Lung (tissue), 12 donors: ENCODE measurements around the gene CENPM. TPM values are rescaled to one million over a fixed set of nuclear protein-coding genes. Genes with fewer than 3 reads are reported as not detected.

Experiments
- ATAC-seq: fragments of 200-7000 bp; cut with Tn5 transposase; one replicate; pipeline ENCODE4 v1.9.1; 2020; ENCODE audit warnings: moderate number of reproducible peaks; ENCODE audit not compliant: insufficient read depth, low FRiP score
- DNase-seq, 3 donors: peaks; one replicate each; pipeline ENCODE4 v3.0.0-alpha.2; 2013 to 2017
- H3K27ac ChIP-seq, 2 donors: one replicate each; pipeline ENCODE4 v1.5.1; 2013; ENCODE audit warnings: mild to moderate bottlenecking in 2 of 2, moderate library complexity in 2 of 2, control low read depth in 1 of 2, inconsistent platforms in 1 of 2, low read depth in 1 of 2, low read length in 1 of 2
- H3K27me3 ChIP-seq, 3 donors: one replicate each; pipeline ENCODE4 v1.5.1; 2013; ENCODE audit warnings: low read length in 2 of 3; ENCODE audit not compliant: control insufficient read depth in 3 of 3, insufficient read depth in 3 of 3
- H3K36me3 ChIP-seq, 4 donors: one replicate each; pipeline ENCODE4 v1.5.1; 2013; ENCODE audit warnings: low read length in 4 of 4, mild to moderate bottlenecking in 1 of 4, moderate library complexity in 1 of 4; ENCODE audit not compliant: control insufficient read depth in 4 of 4, insufficient read depth in 4 of 4
- H3K4me1 ChIP-seq, 5 donors: one replicate each; pipeline ENCODE4 v1.5.1; 2013; ENCODE audit warnings: low read length in 5 of 5, mild to moderate bottlenecking in 2 of 5, moderate library complexity in 1 of 5; ENCODE audit not compliant: control insufficient read depth in 5 of 5, insufficient read depth in 5 of 5
- H3K4me3 ChIP-seq: one replicate; pipeline ENCODE4 v1.5.1; 2013; ENCODE audit warnings: mild to moderate bottlenecking, control low read depth, moderate library complexity
- H3K9ac ChIP-seq, 2 donors: one replicate each; pipeline ENCODE4 v1.5.1; 2013; ENCODE audit warnings: low read length in 2 of 2, control low read depth in 1 of 2; ENCODE audit not compliant: insufficient read depth in 1 of 2
- H3K9me3 ChIP-seq, 4 donors: one replicate each; pipeline ENCODE4 v1.5.1; 2013; ENCODE audit warnings: low read length in 3 of 4, mild to moderate bottlenecking in 1 of 4, moderate library complexity in 1 of 4; ENCODE audit not compliant: control insufficient read depth in 4 of 4, insufficient read depth in 3 of 4
- WGBS, 2 donors: extraction: QIAGEN DNeasy Blood & Tissue Kit; methylation state at CpG; one replicate each; pipeline ENCODE4 v1.1.7; 2013; 5-methylcytosine and 5-hydroxymethylcytosine counted together
- polyA plus RNA-seq, 2 donors: library from polyadenylated mRNA; stranded (reverse); fragments of 200-250 nt; gene quantifications; one replicate each; pipeline ENCODE4 v1.2.1, GENCODE V29; 2013
- total RNA-seq, 2 donors: library from RNA; depleted of rRNA in 1 of 2; stranded (reverse); fragments of >200 nt in 1 of 2; gene quantifications; one replicate each; pipeline ENCODE4 v1.2.1, GENCODE V29; 2014 to 2021
- TF ChIP-seq, protein P1 (sequence below): IDR thresholded peaks from 2 replicates; pipeline ENCODE4 v1.5.1; 2012; ENCODE audit warnings: mild to moderate bottlenecking; ENCODE audit errors: control extremely low read depth, extremely low read depth
- donor health status: control.
- donor health status: control.
- donor health status: Bipolar disorder and iron deficiency.
- donor health status: healthy.
- donor health status: DM: yes; HTN: yes; CAD: no.

The CENPM gene
- total and polyA plus RNA-seq, 4 donors: 9.9 to 20.5 (median 14.5) TPM

DNA sequence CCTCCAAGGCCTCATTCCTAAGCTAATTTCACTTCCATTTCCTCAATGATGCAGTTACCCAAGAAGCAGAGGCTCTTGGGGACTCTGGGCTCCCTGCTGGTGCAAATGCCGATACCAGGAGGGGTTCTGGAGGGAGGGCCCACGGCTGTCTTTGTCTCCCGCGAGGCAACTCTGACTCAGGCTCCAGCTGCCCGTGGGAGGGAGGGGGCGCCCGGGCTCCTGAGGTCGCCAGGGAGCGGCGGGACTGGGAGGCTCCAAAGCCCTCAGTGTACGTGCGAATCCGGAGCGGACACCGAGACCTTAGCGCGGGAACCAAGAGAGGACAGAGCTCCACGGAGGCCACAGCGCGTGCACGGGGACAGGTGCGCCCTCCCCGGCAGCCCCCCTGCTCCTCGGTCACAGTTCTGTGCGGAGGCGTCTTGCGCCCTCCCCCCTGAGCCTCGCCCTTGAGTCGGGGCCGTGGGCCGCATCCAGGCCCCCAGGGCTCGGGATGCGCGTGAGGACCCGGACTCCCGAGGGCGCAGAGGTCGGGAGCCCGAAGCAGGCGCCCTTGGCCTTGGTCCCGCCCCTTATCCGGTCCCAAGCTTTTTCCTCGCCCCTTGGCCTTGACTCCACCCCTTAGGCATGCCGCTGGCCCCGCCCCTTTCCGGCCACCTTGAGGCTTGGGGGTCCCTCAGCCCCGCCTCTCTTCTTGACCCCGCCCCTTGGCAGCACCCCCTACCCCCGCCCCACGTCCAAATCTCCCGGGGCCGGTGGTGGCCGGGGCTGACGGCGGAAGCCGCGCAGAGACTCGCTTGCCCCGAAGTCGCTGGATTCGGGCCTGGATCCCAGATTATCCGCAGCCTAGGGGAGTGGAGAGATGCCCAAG lies 27.4 kb downstream of the CENPM start:
- Histone ChIP-seq H3K4me3 (peak overlapping the region; percentile 12), H3K27me3 (peaks cover 0 to 45% (median 39%) of the 10 kb centered on the region in 3 donors), H3K9me3 (no peaks in the 10 kb centered on the region), H3K27ac (no peak overlapping the region), H3K36me3 (no peaks in the 10 kb centered on the region), H3K9ac (no peak overlapping the region), H3K4me1 (peaks cover 0 to 20% (median 7%) of the 10 kb centered on the region in 5 donors)
- TF ChIP-seq, protein P1, sequence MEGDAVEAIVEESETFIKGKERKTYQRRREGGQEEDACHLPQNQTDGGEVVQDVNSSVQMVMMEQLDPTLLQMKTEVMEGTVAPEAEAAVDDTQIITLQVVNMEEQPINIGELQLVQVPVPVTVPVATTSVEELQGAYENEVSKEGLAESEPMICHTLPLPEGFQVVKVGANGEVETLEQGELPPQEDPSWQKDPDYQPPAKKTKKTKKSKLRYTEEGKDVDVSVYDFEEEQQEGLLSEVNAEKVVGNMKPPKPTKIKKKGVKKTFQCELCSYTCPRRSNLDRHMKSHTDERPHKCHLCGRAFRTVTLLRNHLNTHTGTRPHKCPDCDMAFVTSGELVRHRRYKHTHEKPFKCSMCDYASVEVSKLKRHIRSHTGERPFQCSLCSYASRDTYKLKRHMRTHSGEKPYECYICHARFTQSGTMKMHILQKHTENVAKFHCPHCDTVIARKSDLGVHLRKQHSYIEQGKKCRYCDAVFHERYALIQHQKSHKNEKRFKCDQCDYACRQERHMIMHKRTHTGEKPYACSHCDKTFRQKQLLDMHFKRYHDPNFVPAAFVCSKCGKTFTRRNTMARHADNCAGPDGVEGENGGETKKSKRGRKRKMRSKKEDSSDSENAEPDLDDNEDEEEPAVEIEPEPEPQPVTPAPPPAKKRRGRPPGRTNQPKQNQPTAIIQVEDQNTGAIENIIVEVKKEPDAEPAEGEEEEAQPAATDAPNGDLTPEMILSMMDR: no peak
- DNase-seq (peak; percentile 58 to 66 (median 65)), ATAC-seq (peak; percentile 32)
- 3 to 4% methylated on average over 59 to 62 of the region's 62 CpGs for WGBS, 2 donors

DNA sequence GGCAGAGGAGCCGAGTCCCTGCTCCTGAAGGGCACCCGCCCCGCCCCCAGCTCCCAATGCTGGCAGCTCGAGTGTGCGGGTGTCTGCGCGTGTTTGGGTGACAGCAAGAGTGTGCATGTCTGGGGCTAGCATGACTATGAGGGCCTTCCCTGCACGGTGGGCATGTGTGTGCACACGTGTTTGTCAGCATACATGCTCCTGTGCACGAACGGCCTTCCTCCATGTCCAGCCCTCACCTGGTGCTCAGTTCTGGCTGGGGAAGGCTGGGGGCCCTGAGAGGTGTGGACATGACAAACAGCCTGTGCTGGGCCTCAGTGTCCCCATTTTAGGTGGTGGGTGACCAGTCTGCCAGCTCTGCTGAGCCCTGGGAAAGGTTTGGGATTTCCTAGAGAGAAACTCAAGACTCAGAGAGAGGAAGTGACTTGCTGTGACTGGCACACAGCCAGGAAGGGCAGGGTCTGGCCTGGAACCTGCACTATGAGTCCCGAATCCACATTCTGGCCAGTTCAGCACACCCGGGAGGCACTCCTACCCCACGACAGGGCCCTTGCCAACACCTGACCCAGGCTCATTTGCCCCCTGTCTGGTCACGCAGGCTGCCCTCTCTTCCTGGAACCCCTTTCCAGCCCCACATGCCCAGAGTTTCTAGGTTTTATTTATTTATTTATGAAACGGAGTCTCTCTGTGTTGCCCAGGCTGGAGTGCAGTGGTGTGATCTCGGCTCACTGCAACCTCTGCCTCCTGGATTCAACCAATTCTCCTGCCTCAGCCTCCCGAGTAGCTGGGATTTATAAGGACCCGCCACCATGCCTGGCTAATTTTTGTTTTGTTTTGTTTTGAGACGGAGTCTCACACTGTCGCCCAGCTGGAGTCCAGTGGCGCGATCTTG lies 28.8 kb downstream of the CENPM start:
- DNase-seq (peak; percentile 75 to 84 (median 80)), ATAC-seq (peak; percentile 32)
- WGBS, 2 donors: 57 to 61% methylated on average over 23 of the region's 23 CpGs
- TF ChIP-seq, protein P1: no peak
- Histone ChIP-seq H3K4me1 (peaks cover 0 to 20% (median 7%) of the 10 kb centered on the region in 5 donors), H3K4me3 (no peak overlapping the region), H3K27ac (no peak overlapping the region), H3K27me3 (peaks cover 0 to 43% (median 43%) of the 10 kb centered on the region in 3 donors), H3K9me3 (no peaks in the 10 kb centered on the region), H3K36me3 (no peaks in the 10 kb centered on the region), H3K9ac (no peak overlapping the region)

DNA sequence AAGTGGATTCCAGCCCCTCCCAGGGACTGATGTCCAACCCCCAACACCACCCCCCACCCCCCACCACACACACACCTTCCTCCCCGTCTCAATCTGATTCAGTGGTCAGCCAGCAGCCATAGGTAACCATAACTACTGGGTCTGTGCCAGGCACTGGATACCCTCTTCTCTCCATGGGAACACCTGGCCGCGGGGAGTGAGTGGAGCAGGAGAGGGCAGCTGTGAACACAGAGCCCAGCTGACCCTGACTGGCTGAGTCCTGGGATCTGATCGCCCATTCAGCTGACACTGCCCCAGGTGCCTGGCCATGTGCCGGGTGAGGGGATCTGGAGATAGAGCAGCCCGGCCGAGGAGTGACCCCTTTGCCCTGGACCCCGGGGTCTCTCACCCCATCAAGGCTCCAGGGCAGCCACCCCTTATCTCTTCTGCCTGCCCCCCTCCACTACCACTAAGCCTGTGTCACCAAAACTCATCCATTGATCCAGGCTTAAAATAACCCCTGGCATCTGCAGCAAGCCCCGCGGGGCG lies 29.5 kb downstream of the CENPM start:
- Histone ChIP-seq H3K36me3 (no peaks in the 10 kb centered on the region), H3K4me1 (peaks cover 0 to 20% (median 7%) of the 10 kb centered on the region in 5 donors), H3K27ac (no peak overlapping the region), H3K9ac (no peak overlapping the region), H3K27me3 (peaks cover 4 to 48% (median 47%) of the 10 kb centered on the region in 3 donors), H3K9me3 (no peaks in the 10 kb centered on the region), H3K4me3 (no peak overlapping the region)
- ATAC-seq (no peak), DNase-seq (no peak)
- TF ChIP-seq, protein P1: no peak
- WGBS, 2 donors: 61 to 81% methylated on average over 11 of the region's 11 CpGs
